Left forelimb (tissue), 1 donor: ENCODE measurements around the gene FMN2.
"Not testable (repeated sequence)": the region's sequence is repeated elsewhere in the genome, so short reads cannot be mapped to it uniquely, and the experiment has no call there.

ENCODE experiments used
- DNase-seq: peaks from one replicate; pipeline ENCODE4 v3.0.0-alpha.2; 2018; ENCODE audit warnings: low spot score

Gene FMN2

DNA sequence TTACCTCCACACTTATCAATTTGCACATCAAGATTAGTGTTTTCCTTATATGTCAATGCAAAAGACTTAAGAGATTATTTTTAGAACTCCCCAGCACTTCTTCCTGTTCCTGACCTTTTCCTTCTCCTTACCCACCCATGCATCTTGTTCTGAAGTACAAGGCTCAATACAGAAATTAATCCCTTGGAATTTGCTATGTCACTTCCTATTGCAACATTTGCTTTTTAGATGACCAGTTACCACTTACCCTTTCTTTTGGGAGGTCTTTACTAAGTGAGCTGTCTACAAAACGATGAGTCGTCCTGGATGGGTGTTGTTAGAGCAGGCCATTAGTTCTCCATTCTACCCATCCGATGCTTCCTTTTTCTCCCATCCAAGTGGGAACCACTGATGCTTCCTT, 221.2 kb downstream of the FMN2 start:
- no peak for DNase-seq

GRCh38 chr1:240314845-240315801, 223.4 kb downstream of the FMN2 start:
- no peak for DNase-seq

- no peak for DNase-seq
Measured at GRCh38 chr1:240319998-240320397, 228.3 kb downstream of the FMN2 start.

GRCh38 chr1:240320659-240321058, 229.0 kb downstream of the FMN2 start:
- DNase-seq: no peak

DNA sequence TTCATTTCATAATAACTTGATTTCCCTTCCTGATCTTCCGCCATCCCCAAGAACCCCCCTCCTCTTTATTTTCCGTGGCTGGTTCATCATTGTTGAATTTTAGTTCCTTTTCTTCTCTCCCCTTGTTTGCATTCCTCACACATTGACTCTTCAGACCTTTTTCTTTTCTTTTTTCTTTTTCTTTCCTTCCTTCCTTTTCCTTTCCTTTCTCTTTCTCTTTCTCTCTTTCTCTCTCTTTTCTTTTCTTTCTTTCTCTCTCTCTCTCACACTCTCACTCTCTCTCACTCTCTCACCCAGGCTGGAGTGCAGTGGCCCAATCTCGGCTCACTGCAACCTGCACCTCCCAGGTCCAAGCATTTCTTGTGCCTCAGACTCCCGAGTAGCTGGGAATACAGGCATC, 231.3 kb downstream of the FMN2 start:
- DNase-seq: no peak

- DNase-seq: not testable (repeated sequence)
Measured at GRCh38 chr1:240328382-240328781, 236.7 kb downstream of the FMN2 start.

DNA sequence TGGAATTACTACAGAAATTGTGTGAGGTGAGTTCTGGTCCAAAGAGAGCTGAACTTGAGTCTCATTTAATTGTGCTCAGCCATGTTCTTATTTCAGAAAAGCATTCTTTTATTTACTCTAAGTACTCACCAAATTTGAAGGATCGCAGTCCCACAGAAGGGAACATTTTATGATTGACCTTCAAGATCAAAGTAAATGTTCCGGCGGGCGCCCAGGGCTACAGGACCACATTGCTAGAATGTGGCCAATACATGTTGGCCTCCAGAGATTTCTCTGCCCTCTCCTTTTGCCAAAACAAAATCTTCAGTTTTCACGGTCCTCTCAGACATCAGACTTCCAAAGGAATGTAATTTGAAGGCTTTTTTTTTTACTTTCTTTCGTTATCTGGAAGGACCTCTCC, 237.8 kb downstream of the FMN2 start:
- DNase-seq: no peak

DNA sequence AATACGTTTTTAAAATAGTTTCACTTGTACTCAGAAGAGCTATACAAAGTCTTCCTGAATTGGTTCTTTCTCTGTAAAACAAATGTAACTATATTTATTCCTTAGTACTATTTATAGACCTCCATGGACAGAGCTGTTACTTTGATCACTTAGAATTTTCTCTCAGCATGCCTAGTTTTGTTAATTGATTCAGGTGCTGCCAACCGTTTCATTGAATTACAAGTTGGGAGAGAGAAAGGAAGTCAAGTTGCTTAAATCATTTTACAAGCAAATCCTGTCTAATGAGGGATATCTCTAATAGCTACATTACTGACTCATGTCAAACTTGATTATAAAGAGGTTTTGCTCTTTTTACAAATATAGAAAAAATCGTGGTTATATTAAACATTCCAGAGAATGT, 241.0 kb downstream of the FMN2 start:
- no peak for DNase-seq

DNA sequence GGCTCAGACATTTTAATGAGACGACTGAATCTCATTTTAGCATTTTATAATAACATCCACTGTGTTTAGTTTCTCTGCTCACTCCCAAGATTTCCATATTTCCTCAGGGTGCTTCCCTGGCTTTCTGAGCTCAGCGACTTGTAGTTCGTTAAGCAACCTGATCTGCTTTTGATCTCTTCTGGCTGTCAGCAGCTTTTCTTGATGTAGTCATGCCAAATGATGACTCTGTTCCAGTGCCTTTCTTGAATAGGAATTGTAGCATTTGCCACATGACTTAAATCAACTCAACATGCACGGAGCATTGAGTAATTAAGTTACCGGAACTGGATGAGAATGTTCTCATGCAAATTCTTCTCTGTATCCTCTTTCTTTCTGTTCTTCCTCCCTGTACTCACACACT, 246.1 kb downstream of the FMN2 start:
- no peak for DNase-seq

DNA sequence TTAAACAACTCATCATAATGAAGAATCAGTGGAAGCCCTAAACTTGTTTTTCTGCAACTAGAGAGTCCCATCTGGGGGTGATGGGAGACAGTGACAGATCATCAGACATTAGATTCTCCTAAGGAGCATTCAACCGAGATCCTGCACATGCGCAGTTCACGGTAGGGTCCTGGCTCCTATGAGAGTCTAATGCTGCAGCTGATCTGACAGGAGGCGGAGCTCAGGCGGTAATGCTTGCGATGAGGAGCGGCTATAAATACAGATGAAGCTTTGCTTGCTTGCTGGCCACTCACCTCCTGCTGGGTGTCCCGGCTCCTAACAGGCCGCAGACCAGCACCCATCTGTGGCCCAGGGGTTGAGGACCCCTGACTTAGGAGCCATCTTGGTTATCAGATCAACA, 247.2 kb downstream of the FMN2 start:
- no peak for DNase-seq

GRCh38 chr1:240341365-240342250, 249.9 kb downstream of the FMN2 start:
- DNase-seq: no peak

- no peak for DNase-seq
Measured at GRCh38 chr1:240342251-240342625, 250.6 kb downstream of the FMN2 start.

- DNase-seq: no peak
Measured at GRCh38 chr1:240343045-240343444, 251.4 kb downstream of the FMN2 start.

GRCh38 chr1:240343966-240344365, 252.3 kb downstream of the FMN2 start:
- no peak for DNase-seq

DNA sequence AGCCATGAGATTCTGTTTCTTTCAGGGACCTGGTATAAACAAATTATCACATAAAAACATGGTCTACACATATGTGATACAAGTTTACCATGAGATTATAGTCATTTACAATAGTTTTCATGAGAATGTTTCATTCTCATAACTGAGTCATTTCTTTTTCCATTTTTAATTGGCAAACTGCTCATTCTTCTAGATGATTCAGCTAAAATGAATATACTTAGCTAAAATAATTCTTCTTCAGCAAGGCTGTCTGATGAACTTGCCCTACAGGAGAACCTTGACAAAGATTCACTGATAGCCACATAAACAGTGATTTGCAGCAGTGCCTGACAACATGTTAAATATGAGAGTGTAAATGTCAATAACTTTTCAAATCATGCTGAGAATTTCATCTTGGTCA, 253.2 kb downstream of the FMN2 start:
- DNase-seq: no peak

GRCh38 chr1:240349695-240350094, 258.0 kb downstream of the FMN2 start:
- DNase-seq: no peak

DNA sequence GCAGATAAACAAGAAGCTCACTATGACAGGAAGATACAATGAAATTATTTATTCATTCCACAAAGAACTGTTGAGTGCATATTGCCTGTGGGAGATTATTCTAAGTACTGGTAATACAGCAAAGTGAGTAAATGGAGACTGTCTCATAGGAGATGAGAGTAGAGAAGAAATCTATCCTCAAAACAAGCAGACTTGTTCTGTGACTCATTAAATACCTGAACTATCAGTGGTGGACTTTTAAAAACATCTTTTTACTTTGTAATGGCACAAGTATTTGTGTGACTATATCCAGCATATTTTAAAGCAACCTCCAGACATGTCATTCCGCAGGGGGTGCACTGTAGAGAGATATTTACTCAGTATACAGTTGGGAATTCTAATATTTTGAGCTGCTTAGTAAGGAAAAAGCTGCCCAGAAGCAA, 259.2 kb downstream of the FMN2 start:
- no peak for DNase-seq

DNA sequence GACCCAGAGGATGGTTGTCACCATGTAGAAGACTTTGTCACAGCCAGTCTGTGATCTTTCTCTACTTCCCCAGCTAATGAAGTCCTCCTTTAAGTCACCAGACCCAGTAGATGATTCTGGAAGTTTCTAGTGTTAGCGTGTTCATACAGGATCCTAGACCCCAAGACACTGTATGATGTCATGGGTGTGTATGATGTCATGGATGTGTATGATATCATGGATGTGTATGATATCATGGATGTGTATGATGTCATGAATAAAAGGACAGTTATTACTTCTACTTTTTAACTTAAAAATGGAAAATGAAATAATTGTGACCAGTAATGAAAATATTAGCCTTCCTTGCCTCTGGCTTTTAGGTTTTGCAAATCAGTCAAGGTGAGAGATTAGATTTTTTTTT, 260.0 kb downstream of the FMN2 start:
- no peak for DNase-seq

GRCh38 chr1:240352769-240353168, 261.1 kb downstream of the FMN2 start:
- no peak for DNase-seq

- DNase-seq: no peak
Measured at GRCh38 chr1:240356568-240356967, 264.9 kb downstream of the FMN2 start.

DNA sequence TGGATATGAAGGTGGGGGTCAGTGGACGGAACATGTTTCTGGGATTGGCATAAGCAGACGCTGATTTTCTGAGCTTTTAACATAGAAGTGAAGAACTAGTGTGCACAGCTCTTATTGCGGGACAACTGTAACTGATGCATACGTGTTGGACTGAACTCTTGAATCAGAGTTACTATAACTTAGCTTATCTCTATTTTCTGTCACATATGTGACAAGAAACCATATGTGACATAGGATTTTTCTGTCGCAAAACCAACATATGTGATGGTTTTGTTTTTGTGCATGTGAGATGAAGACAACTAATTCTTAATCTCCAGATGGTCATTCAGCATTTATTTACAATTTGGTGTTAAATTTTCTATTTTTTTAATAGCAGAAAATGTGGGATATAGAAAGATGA, 270.4 kb downstream of the FMN2 start:
- no peak for DNase-seq

GRCh38 chr1:240362826-240363225, 271.1 kb downstream of the FMN2 start:
- no peak for DNase-seq

DNA sequence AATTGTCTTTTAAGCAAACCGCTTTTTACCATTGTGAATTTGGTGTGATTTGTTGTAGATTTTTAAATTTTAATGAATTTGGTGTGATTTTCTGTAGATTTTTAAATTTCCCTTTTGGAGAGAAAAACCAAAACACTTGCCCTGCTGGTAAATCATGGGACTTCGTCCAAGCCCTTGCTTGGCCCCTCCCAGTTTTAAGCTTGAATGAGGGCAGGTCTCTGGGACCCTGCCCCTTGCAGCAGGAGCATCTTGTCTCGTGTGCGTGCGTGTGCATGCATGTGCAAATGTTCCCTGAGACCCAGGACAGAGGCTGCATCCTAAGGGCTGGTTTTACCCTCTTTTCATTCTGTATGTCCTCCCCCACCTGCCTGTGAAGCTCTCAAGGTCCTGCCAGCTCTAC, 271.6 kb downstream of the FMN2 start:
- no peak for DNase-seq
